ENCODE measurements around the gene KIRREL2. TPM values are rescaled to one million over a fixed set of nuclear protein-coding genes. Genes with fewer than 3 reads are reported as not detected.
"Not testable (repeated sequence)": the region's sequence is repeated elsewhere in the genome, so short reads cannot be mapped to it uniquely, and the experiment has no call there.

Gene KIRREL2
- total RNA-seq, 1 experiment from 2014 or later, result 3.1 TPM

DNA sequence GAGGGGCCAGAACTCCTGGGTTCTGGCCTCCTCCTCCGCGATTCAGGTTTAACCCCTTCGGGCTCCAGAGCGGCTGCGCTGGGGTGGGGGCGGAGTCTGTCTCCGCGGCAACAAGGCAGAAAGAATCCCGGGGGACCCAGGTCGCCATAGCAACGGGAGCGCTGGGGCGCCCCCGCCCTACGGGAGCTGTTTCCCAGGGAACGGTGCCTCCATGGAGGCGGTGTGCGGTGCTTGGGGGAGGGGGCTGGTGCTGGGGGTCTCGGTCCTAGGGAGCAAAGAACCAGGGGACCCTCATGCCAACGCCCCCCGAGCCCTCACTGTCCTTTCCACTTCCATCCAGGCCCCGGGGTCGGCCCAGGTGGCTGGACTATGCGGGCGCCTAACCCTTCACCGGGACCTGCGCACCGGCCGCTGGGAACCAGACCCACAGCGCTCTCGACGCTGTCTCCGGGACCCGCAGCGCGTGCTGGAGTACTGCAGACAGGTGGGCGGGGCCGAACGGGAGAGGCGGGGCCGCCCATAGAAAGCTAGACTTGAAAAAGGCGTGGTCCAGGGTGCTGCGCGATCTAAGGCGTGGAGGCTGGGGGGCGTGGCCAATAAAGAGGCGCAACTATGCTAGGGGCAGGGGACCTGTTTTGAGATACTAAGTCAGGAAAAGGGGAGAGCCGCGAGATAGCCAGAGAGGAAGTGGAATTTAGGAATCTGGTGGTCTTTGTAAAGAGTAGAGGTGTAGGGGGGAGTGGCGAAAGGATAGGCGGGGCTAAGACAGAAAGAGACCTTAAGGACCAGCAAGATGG, 12.8 kb downstream of the KIRREL2 start:
- no peak for TF ChIP-seq CTCF (conservative IDR thresholded peaks at IDR 0.05)
- H2BK20ac ChIP-seq (ENCODE audit: low read depth, low read length, poor library complexity, severe bottlenecking), result no peak overlapping the region
- no peak overlapping the region for H4K91ac ChIP-seq (ENCODE audit: insufficient read length, low read depth, low read length)
- no peak overlapping the region for H3K14ac ChIP-seq (ENCODE audit: insufficient read depth, low read length)
- H4K20me1 ChIP-seq (ENCODE audit: control insufficient read depth, insufficient read depth, insufficient read length), result no peaks in the 10 kb centered on the region
- no peak overlapping the region for H4K5ac ChIP-seq (ENCODE audit: insufficient read length, low read depth, low read length)
- H3K79me2 ChIP-seq (ENCODE audit: insufficient read depth, low read length), result no peaks in the 10 kb centered on the region
- no peak overlapping the region for H2BK120ac ChIP-seq (ENCODE audit: low read depth, low read length, poor library complexity, severe bottlenecking)
- Mint-ChIP-seq H3K36me3 (ENCODE audit: insufficient read depth in 1 of 3, low read depth in 3 of 3) (peaks cover 0 to 8% (median 6%) of the 10 kb centered on the region in 3 experiments; a peak in 5 of 7 replicates), H3K4me3 (peak overlapping the region; percentile 66 to 88), H3K4me1 (peaks cover 14 to 35% of the 10 kb centered on the region in 2 experiments), H3K27me3 (ENCODE audit: low read depth) (peaks cover 38% of the 10 kb centered on the region), H3K9me3 (no peaks in the 10 kb centered on the region; a peak in 1 of 5 replicates), H3K27ac (peak overlapping the region; percentile 82 to 98 (median 91); a peak in 6 of 7 replicates)
- H3K56ac ChIP-seq (ENCODE audit: insufficient read length, low read depth, low read length), result no peak overlapping the region
- H3K4me1 ChIP-seq (ENCODE audit: insufficient read depth, low read length), result peaks cover 8% of the 10 kb centered on the region; the same call in 1 of the 2 replicates
- H3K27me3 ChIP-seq (ENCODE audit: insufficient read depth, low read length), result peaks cover 5% of the 10 kb centered on the region; the same call in 1 of the 2 replicates
- no peaks in the 10 kb centered on the region for H3K9me3 ChIP-seq (ENCODE audit: control insufficient read depth, low read depth, low read length)
- H2BK12ac ChIP-seq (ENCODE audit: insufficient read length, low read depth, low read length), result no peak overlapping the region
- no peaks in the 10 kb centered on the region for H3K79me1 ChIP-seq (ENCODE audit: insufficient read depth, low read depth, low read length, poor library complexity, severe bottlenecking)
- H3K18ac ChIP-seq (ENCODE audit: insufficient read length, low read depth, low read length), result no peak overlapping the region
- no peak overlapping the region for H3K9ac ChIP-seq (ENCODE audit: extremely low read depth, insufficient read length, low read length)
- no peak overlapping the region for H2AK5ac ChIP-seq (ENCODE audit: insufficient read length, low read length)
- no peak overlapping the region for H2BK5ac ChIP-seq (ENCODE audit: insufficient read length, low read length)
- no peak overlapping the region for H3T11ph ChIP-seq (ENCODE audit: low read length)
- no peak overlapping the region for H4K8ac ChIP-seq (replicated peaks; ENCODE audit: insufficient read length, low read depth, low read length)
- peak overlapping the region; percentile 76 for H3K4me2 ChIP-seq (ENCODE audit: insufficient read depth, insufficient read length, low read length)
- no peak overlapping the region for H2BK15ac ChIP-seq (ENCODE audit: low read depth, low read length)
- H3K4ac ChIP-seq (ENCODE audit: low read depth, low read length), result no peak overlapping the region
- peaks cover 14% of the 10 kb centered on the region for H3K23me2 ChIP-seq (ENCODE audit: insufficient read length, low read depth, low read length, poor library complexity, severe bottlenecking)
- H3K27ac ChIP-seq (ENCODE audit: insufficient read length, low read depth, low read length), result no peak overlapping the region
- peak; percentile 97 for DNase-seq
- H2AFZ ChIP-seq (ENCODE audit: low read length), result peak overlapping the region; percentile 91
- WGBS (ENCODE audit: extremely low coverage, insufficient read length, low lambda C conversion rate), result no CpG with 5 or more reads among the region's 51 CpGs
- H3K23ac ChIP-seq (ENCODE audit: insufficient read length, low read depth, low read length), result no peak overlapping the region

GRCh38 chr19:35870124-35870736, 13.5 kb downstream of the KIRREL2 start:
- Mint-ChIP-seq H3K4me1 (peaks cover 14 to 35% of the 10 kb centered on the region in 2 experiments), H3K4me3 (peak overlapping the region; percentile 66 to 88), H3K27ac (peak overlapping the region; percentile 2 to 98 (median 91); a peak in 6 of 7 replicates), H3K27me3 (ENCODE audit: low read depth) (peaks cover 32% of the 10 kb centered on the region)
- H3K79me1 ChIP-seq (ENCODE audit: insufficient read depth, low read depth, low read length, poor library complexity, severe bottlenecking); H3T11ph ChIP-seq (ENCODE audit: low read length); H3K27ac ChIP-seq (ENCODE audit: insufficient read length, low read depth, low read length); H3K14ac ChIP-seq (ENCODE audit: insufficient read depth, low read length); H3K9ac ChIP-seq (ENCODE audit: extremely low read depth, insufficient read length, low read length); H2BK20ac ChIP-seq (ENCODE audit: low read depth, low read length, poor library complexity, severe bottlenecking); H3K4me1 ChIP-seq (ENCODE audit: insufficient read depth, low read length); H4K20me1 ChIP-seq (ENCODE audit: control insufficient read depth, insufficient read depth, insufficient read length); H3K9me3 ChIP-seq (ENCODE audit: control insufficient read depth, low read depth, low read length); H4K8ac ChIP-seq (replicated peaks; ENCODE audit: insufficient read length, low read depth, low read length); H2BK5ac ChIP-seq (ENCODE audit: insufficient read length, low read length); H3K36me3 Mint-ChIP-seq (ENCODE audit: insufficient read depth in 1 of 3, low read depth in 3 of 3); H2BK15ac ChIP-seq (ENCODE audit: low read depth, low read length); H3K18ac ChIP-seq (ENCODE audit: insufficient read length, low read depth, low read length); H2AFZ ChIP-seq (ENCODE audit: low read length); H4K91ac ChIP-seq (ENCODE audit: insufficient read length, low read depth, low read length); H2AK5ac ChIP-seq (ENCODE audit: insufficient read length, low read length); H4K5ac ChIP-seq (ENCODE audit: insufficient read length, low read depth, low read length); H3K23ac ChIP-seq (ENCODE audit: insufficient read length, low read depth, low read length); H3K27me3 ChIP-seq (ENCODE audit: insufficient read depth, low read length); H3K9me3 Mint-ChIP-seq; H3K79me2 ChIP-seq (ENCODE audit: insufficient read depth, low read length); H3K56ac ChIP-seq (ENCODE audit: insufficient read length, low read depth, low read length); H2BK12ac ChIP-seq (ENCODE audit: insufficient read length, low read depth, low read length); H2BK120ac ChIP-seq (ENCODE audit: low read depth, low read length, poor library complexity, severe bottlenecking); H3K4ac ChIP-seq (ENCODE audit: low read depth, low read length): not testable (repeated sequence)
- Histone ChIP-seq H3K4me2 (ENCODE audit: insufficient read depth, insufficient read length, low read length) (peak overlapping the region; percentile 76), H3K23me2 (ENCODE audit: insufficient read length, low read depth, low read length, poor library complexity, severe bottlenecking) (peaks cover 14% of the 10 kb centered on the region)
- WGBS (ENCODE audit: extremely low coverage, insufficient read length, low lambda C conversion rate), result no CpG with 5 or more reads among the region's 26 CpGs
- DNase-seq, result peak; percentile 96
